ENCODE data around the gene ANKRD45.

DNA sequence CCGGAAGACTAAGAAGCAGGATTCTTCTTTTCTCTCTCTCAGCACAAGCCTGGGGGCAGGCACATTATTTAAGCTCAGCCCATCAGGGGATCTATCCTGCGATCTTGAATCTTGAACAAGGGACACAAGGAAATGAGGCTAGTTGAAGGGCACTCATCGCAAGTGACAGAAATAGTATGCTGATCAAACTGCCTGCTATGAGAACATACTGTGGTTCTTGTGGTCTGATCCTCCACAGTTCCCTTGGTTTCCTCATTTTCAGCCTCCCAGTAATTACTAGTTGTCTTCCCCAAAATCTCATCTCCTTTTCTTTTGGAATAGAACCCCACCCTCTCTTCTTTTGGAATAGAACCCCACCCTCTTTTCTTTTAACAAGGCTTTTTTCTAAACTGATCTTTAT is 6.5 kb downstream of the ANKRD45 start:
- TF ChIP-seq POLR2A (IDR thresholded peaks at IDR 0.05; ENCODE audit: low read length) (no peak), ZFP36 (IDR thresholded peaks at IDR 0.05; ENCODE audit: borderline replicate concordance, partially characterized antibody) (no peak), RAD21 (conservative IDR thresholded peaks at IDR 0.05 in 1 of 2, IDR thresholded peaks at IDR 0.05 in 1 of 2) (no peak), EP300 (IDR thresholded peaks at IDR 0.05) (no peak), ZNF302 (CRISPR knock-in tag; IDR thresholded peaks at IDR 0.05) (no peak), CBX2 (IDR thresholded peaks at IDR 0.05; ENCODE audit: borderline replicate concordance, low read depth) (no peak), JUNB (IDR thresholded peaks at IDR 0.05) (no peak)
- TF ChIP-seq, protein P1, sequence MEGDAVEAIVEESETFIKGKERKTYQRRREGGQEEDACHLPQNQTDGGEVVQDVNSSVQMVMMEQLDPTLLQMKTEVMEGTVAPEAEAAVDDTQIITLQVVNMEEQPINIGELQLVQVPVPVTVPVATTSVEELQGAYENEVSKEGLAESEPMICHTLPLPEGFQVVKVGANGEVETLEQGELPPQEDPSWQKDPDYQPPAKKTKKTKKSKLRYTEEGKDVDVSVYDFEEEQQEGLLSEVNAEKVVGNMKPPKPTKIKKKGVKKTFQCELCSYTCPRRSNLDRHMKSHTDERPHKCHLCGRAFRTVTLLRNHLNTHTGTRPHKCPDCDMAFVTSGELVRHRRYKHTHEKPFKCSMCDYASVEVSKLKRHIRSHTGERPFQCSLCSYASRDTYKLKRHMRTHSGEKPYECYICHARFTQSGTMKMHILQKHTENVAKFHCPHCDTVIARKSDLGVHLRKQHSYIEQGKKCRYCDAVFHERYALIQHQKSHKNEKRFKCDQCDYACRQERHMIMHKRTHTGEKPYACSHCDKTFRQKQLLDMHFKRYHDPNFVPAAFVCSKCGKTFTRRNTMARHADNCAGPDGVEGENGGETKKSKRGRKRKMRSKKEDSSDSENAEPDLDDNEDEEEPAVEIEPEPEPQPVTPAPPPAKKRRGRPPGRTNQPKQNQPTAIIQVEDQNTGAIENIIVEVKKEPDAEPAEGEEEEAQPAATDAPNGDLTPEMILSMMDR (IDR thresholded peaks at IDR 0.05), result no peak
- TF ChIP-seq, protein P2, sequence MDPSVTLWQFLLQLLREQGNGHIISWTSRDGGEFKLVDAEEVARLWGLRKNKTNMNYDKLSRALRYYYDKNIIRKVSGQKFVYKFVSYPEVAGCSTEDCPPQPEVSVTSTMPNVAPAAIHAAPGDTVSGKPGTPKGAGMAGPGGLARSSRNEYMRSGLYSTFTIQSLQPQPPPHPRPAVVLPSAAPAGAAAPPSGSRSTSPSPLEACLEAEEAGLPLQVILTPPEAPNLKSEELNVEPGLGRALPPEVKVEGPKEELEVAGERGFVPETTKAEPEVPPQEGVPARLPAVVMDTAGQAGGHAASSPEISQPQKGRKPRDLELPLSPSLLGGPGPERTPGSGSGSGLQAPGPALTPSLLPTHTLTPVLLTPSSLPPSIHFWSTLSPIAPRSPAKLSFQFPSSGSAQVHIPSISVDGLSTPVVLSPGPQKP (IDR thresholded peaks at IDR 0.05; ENCODE audit: low read depth, low read length), result no peak
- TF ChIP-seq, protein P3, sequence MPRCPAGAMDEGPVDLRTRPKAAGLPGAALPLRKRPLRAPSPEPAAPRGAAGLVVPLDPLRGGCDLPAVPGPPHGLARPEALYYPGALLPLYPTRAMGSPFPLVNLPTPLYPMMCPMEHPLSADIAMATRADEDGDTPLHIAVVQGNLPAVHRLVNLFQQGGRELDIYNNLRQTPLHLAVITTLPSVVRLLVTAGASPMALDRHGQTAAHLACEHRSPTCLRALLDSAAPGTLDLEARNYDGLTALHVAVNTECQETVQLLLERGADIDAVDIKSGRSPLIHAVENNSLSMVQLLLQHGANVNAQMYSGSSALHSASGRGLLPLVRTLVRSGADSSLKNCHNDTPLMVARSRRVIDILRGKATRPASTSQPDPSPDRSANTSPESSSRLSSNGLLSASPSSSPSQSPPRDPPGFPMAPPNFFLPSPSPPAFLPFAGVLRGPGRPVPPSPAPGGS (IDR thresholded peaks at IDR 0.05), result no peak
- TF ChIP-seq, protein P4, sequence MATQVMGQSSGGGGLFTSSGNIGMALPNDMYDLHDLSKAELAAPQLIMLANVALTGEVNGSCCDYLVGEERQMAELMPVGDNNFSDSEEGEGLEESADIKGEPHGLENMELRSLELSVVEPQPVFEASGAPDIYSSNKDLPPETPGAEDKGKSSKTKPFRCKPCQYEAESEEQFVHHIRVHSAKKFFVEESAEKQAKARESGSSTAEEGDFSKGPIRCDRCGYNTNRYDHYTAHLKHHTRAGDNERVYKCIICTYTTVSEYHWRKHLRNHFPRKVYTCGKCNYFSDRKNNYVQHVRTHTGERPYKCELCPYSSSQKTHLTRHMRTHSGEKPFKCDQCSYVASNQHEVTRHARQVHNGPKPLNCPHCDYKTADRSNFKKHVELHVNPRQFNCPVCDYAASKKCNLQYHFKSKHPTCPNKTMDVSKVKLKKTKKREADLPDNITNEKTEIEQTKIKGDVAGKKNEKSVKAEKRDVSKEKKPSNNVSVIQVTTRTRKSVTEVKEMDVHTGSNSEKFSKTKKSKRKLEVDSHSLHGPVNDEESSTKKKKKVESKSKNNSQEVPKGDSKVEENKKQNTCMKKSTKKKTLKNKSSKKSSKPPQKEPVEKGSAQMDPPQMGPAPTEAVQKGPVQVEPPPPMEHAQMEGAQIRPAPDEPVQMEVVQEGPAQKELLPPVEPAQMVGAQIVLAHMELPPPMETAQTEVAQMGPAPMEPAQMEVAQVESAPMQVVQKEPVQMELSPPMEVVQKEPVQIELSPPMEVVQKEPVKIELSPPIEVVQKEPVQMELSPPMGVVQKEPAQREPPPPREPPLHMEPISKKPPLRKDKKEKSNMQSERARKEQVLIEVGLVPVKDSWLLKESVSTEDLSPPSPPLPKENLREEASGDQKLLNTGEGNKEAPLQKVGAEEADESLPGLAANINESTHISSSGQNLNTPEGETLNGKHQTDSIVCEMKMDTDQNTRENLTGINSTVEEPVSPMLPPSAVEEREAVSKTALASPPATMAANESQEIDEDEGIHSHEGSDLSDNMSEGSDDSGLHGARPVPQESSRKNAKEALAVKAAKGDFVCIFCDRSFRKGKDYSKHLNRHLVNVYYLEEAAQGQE (IDR thresholded peaks at IDR 0.05), result no peak
